NCI-H187 (cell line): ENCODE results near the gene MARCKSL1.
"Not testable (repeated sequence)": the region's sequence is repeated elsewhere in the genome, so short reads cannot be mapped to it uniquely, and the experiment has no call there.

Experiments
- DNase-seq, 2 experiments: peaks; one replicate each; lab custom pipeline; 2025; lab: John Stamatoyannopoulos, UW

Gene MARCKSL1

DNA sequence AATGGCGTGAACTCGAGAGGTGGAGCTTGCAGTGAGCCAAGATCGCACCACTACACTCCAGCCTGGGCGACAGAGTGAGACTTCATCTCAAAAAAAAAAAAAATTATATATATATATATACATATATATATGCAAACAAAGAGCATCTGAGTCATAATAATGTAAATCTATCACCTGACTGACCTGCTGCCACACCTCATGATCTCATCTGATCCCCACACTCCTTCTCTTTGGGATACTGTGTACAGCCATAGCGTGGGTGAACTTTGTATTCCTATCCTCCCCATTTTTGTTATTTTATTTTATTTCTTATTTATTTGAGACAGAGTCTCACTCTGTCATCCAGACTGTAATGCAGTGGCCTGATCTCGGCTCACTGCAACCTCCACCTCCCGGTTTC is 46.8 kb downstream of the MARCKSL1 start:
- DNase-seq, result no peak

- no peak for DNase-seq
Measured at GRCh38 chr1:32286763-32287162, 49.3 kb downstream of the MARCKSL1 start.

GRCh38 chr1:32285658-32286057 is 50.4 kb downstream of the MARCKSL1 start:
- DNase-seq, result no peak

DNA sequence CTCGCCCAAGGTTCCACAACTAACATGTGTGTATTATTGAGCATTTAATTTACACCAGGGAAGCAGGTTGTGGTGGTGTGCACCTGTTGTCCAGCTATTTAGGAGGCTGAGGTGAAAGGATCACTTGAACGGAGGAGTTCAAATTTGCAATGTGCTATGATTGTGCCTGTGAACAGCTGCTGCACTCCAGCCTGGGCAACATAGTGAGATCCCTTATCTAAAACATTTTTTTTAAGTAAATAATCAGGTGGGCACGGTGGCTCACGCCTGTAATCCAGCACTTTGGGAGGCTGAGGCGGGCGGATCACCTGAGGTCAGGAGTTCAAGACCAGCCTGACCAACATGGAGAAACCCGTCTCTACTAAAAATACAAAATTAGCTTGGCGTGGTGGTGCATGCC is 51.3 kb downstream of the MARCKSL1 start:
- not testable (repeated sequence) for DNase-seq
